ENCODE data around the gene NCAPD3.
"Not testable (repeated sequence)": the region's sequence is repeated elsewhere in the genome, so short reads cannot be mapped to it uniquely, and the experiment has no call there.

The NCAPD3 gene

DNA sequence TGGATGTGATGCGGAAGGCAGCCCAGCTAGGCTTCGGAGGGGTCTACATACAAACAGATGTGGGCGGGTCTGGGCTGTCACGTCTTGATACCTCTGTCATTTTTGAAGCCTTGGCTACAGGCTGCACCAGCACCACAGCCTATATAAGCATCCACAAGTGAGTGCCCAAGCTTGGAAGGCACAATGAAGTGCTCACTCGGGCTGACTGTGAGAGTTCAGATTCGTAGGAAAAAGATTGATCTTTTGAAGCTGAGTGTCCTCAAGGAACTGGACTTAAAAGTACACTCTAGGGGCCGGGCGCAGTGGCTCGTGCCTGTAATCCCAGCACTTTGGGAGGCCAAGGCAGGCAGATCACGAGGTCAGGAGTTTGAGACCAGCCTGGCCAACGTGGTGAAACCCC, 33.3 kb upstream of the NCAPD3 start:
- in situ Hi-C loops (cut with HindIII; ENCODE audit: low pct_ligation_motif_present, low sequenced_read_pairs) = no loop called here
- no peak for DNase-seq
- Histone ChIP-seq H3K27me3 (replicated peaks) (no peaks in the 10 kb centered on the region), H3K36me3 (replicated peaks) (peaks cover 21% of the 10 kb centered on the region), H3K27ac (no peak overlapping the region), H3K4me3 (ENCODE audit: low read depth, low read length) (no peak overlapping the region)
- TF ChIP-seq, protein P1, sequence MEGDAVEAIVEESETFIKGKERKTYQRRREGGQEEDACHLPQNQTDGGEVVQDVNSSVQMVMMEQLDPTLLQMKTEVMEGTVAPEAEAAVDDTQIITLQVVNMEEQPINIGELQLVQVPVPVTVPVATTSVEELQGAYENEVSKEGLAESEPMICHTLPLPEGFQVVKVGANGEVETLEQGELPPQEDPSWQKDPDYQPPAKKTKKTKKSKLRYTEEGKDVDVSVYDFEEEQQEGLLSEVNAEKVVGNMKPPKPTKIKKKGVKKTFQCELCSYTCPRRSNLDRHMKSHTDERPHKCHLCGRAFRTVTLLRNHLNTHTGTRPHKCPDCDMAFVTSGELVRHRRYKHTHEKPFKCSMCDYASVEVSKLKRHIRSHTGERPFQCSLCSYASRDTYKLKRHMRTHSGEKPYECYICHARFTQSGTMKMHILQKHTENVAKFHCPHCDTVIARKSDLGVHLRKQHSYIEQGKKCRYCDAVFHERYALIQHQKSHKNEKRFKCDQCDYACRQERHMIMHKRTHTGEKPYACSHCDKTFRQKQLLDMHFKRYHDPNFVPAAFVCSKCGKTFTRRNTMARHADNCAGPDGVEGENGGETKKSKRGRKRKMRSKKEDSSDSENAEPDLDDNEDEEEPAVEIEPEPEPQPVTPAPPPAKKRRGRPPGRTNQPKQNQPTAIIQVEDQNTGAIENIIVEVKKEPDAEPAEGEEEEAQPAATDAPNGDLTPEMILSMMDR (IDR thresholded peaks at IDR 0.05; ENCODE audit: low read depth, low read length, missing control alignments) = no peak

DNA sequence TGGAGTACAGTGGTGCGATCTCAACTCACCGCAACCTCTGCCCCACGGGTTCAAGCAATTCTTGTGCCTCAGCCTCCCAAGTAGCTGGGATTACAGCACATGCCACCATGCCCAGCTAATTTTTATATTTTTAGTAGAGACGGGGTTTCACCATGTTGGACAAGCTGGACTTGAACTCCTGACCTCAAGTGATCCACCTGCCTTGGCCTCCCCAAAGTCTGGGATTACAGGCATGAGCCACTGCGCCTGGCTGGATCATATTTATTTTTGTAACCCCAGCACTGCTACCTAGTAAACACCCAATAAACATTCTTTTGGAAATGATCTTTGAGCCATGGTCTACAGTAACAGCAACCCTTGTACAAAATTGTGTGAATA, 31.4 kb upstream of the NCAPD3 start:
- DNase-seq; in situ Hi-C loops (cut with HindIII; ENCODE audit: low pct_ligation_motif_present, low sequenced_read_pairs); H3K4me3 ChIP-seq (ENCODE audit: low read depth, low read length); H3K27ac ChIP-seq; H3K27me3 ChIP-seq (replicated peaks): not testable (repeated sequence)
- peaks cover 19% of the 10 kb centered on the region for H3K36me3 ChIP-seq (replicated peaks)

DNA sequence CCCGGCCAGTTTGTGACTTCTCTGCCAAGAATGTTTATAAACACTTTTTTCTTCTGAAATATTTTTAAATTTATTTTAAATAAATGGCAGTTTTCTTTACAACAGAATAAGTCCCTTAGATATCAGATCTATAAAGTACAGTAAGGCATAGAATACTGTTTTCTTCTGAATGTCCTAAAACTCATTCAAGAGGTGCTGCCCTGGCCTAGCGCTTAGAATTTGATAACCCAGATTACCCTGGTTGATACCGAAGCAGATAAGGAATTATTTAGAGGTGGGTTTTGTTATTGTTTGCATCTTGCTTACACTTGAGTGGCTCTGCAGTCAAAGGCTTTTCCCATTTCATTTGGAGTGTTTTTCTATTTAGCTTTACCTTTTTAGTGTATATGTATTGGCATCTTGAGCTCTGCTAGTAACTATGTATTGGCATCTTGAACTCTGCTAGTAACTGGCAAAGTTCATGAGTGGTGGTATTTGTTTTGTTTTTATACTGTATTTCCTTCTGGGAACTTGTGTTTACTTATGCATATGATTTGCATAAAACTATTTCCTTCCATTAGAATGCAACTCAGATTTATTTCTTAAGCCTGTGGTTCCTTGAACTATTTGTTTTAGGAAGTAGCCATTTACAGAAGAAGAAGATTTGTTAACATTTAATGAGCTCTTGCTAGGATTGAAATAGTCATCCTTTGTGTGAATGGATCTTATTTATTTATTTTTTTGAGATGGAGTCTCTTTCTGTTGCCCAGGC, 30.8 kb upstream of the NCAPD3 start:
- TF ChIP-seq, protein P1 (IDR thresholded peaks at IDR 0.05; ENCODE audit: low read depth, low read length, missing control alignments) = no peak
- Histone ChIP-seq H3K36me3 (replicated peaks) (peaks cover 19% of the 10 kb centered on the region), H3K27me3 (replicated peaks) (no peaks in the 10 kb centered on the region), H3K27ac (no peak overlapping the region), H3K4me3 (ENCODE audit: low read depth, low read length) (peak overlapping the region; percentile 81)
- no peak for DNase-seq
- in situ Hi-C loops (cut with HindIII; ENCODE audit: low pct_ligation_motif_present, low sequenced_read_pairs) = no loop called here

DNA sequence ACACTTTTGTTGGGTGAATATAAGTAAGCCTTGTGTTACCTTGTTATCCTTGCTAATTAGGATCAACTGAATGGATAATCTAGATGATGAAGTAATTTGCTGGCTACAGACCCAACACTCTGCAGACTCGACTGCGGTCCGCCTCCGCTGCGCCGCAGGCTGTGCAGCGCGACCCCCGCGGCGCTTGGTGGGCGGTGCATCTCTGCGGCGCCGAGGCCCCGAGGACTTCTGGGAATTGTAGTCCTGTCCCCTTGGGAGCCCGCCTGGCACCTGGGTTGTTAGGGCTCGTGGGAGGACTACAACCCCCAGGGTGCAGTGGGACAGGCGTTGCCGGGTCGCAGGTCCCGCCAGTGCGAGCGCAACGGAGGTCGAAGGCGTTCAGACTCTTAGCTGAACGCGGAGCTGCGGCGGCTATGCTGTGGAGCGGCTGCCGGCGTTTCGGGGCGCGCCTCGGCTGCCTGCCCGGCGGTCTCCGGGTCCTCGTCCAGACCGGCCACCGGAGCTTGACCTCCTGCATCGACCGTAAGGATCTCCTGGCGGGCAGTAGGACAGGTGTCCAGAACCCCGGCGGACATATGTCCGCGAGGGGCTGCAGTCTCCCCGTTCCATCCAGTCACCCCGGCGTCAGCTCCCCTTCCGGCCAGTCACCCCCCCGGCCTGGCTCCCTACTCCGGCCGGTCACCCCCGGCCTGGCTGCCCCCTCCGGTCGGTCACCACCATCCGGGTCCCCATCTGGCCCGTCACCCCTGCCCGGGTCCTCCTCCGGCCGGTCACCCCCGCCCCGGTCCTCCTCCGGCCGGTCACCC, 29.6 kb upstream of the NCAPD3 start, which contains the start of the genes ACAD8 and THYN1:
ACAD8 (plus strand) TSS at position 381 of the 806 bp plus-strand sequence; CDS start at position 414, 33 bp downstream.
THYN1 (minus strand) TSS at position 165 of the 806 bp plus-strand sequence. CDS start 470 bp downstream, outside the sequence.
- Histone ChIP-seq H3K27me3 (replicated peaks) (no peaks in the 10 kb centered on the region), H3K27ac (peak within 1 kb of the TSS; percentile 37), H3K4me3 (ENCODE audit: low read depth, low read length) (peak within 1 kb of the TSS; percentile 81), H3K36me3 (replicated peaks) (peaks cover 13% of the 10 kb centered on the region)
- in situ Hi-C loops (cut with HindIII; ENCODE audit: low pct_ligation_motif_present, low sequenced_read_pairs) = no loop called here
- TF ChIP-seq, protein P1 (IDR thresholded peaks at IDR 0.05; ENCODE audit: low read depth, low read length, missing control alignments) = peak; percentile 1
- peak; percentile 95 for DNase-seq

DNA sequence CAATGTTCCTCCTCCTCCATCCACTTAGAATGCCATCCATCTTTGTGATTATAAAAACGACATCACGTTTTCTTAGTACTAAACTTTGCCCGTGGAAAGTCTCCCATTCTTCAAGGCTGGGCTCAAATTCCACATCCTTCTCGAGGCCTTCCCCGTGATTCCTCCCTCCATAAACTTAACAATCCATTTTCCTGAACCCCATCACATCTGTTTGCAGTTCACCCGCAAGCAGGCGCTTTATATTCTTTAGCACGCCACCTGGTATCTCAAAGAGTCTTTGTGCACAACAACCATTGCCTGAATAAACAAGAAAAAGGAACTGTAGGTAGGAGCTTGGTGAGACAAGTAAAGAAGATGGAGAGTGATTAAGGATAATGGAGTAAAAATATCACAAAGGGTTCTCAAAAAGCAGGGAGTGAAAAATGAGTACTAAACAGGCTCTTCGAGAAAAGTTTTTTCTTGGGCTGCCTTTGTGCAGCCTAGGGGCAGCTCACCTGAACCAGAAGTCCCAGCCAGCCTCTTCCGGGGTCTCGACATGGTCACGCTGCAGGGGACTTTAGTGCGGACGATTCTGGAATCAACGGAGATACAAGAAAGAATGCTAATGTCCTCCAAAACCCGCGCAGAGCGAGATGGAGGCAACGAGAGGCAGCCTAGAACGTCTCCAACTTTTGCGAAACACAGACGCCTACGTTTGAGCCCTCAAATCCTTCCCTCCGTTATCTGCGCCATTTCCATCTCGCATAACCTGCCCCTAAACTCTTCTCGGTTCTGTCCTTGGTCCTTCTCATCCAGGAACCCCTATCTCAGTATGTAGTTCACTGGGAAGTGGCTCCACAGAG, 28.8 kb upstream of the NCAPD3 start:
- in situ Hi-C loops (cut with HindIII; ENCODE audit: low pct_ligation_motif_present, low sequenced_read_pairs) = no loop called here
- TF ChIP-seq, protein P1 (IDR thresholded peaks at IDR 0.05; ENCODE audit: low read depth, low read length, missing control alignments) = no peak
- DNase-seq = peak; percentile 44
- no peaks in the 10 kb centered on the region for H3K27me3 ChIP-seq (replicated peaks)
- peaks cover 17% of the 10 kb centered on the region for H3K36me3 ChIP-seq (replicated peaks)
- peak overlapping the region; percentile 37 for H3K27ac ChIP-seq
- peak overlapping the region; percentile 81 for H3K4me3 ChIP-seq (ENCODE audit: low read depth, low read length)

Data from brain microvascular endothelial cell (primary cell).